ENCODE measurements around the gene CHN2. TPM values are rescaled to one million over a fixed set of nuclear protein-coding genes. Genes with fewer than 3 reads are reported as not detected.
"Not testable (repeated sequence)": the region's sequence is repeated elsewhere in the genome, so short reads cannot be mapped to it uniquely, and the experiment has no call there.

Gene CHN2
- total RNA-seq, 1 experiment from 2014 or later: 4.2 TPM

DNA sequence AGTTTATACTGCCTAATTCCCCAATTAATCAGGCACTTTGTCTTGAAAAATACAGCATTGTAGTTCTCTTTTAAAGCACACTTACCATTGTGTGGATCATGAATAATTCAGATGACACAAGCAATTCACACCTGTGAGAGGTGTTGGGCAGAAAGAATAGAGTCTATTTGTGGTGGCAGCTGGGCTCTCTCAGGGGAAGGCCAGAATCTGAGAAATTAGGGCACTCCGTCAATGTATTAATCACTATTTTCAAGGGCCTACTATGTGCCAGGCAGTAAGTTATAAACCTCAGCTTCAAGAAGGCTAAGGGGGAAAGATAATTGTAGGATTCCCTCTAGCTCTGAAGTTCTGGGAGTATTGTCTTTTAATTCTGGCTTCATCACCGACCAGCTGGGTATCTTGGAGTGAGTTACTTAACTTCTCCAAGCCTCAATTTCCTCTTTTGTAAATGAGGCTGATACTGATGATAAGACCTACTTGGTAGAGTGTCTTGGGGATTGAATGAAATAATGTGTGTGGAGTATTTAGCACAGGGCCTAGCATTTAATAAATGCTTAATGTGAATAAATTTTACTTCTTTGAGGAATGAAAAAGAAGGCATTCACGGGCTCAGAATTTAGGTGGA lies 2.5 kb downstream of the CHN2 start:
- Histone ChIP-seq H3K36me3 (replicated peaks; ENCODE audit: control insufficient read depth, insufficient read depth, low read length) (no peaks in the 10 kb centered on the region), H3K4me3 (ENCODE audit: insufficient read depth, low read depth, low read length) (no peak overlapping the region), H3K27me3 (ENCODE audit: control insufficient read depth, insufficient read depth, low read length) (peaks cover 58% of the 10 kb centered on the region)
- no peak for DNase-seq

- no peak for DNase-seq
- no peak overlapping the region for H3K4me3 ChIP-seq (ENCODE audit: insufficient read depth, low read depth, low read length)
- no peaks in the 10 kb centered on the region for H3K36me3 ChIP-seq (replicated peaks; ENCODE audit: control insufficient read depth, insufficient read depth, low read length)
- peaks cover 50% of the 10 kb centered on the region for H3K27me3 ChIP-seq (ENCODE audit: control insufficient read depth, insufficient read depth, low read length)
Observed at GRCh38 chr7:29197916-29198315, 3.3 kb downstream of the CHN2 start.

GRCh38 chr7:29199776-29200175 lies 5.2 kb downstream of the CHN2 start:
- no peak overlapping the region for H3K4me3 ChIP-seq (ENCODE audit: insufficient read depth, low read depth, low read length)
- H3K36me3 ChIP-seq (replicated peaks; ENCODE audit: control insufficient read depth, insufficient read depth, low read length): no peaks in the 10 kb centered on the region
- DNase-seq: no peak
- H3K27me3 ChIP-seq (ENCODE audit: control insufficient read depth, insufficient read depth, low read length): peaks cover 32% of the 10 kb centered on the region

DNA sequence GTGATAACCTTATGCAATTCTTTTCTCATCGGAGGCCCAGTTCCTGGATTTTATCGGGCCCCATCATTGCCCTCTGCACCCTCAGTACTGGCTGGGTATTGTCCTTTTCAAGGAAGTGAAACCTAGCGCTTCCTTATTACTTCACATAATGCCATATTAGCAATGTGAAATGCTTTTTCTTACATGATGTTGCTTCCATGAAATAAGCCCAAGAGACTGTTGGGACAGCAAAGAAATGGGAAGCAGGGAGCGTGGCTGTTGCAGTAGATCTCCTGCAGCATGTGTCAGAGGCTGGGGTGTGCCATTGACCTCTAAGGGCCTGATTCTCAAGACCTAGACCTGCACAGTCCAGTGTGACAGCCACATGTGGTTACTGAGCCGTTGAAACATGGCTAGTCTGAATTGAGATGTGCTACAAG lies 8.1 kb downstream of the CHN2 start:
- Histone ChIP-seq H3K27me3 (ENCODE audit: control insufficient read depth, insufficient read depth, low read length) (peaks cover 4% of the 10 kb centered on the region), H3K4me3 (ENCODE audit: insufficient read depth, low read depth, low read length) (no peak overlapping the region), H3K36me3 (replicated peaks; ENCODE audit: control insufficient read depth, insufficient read depth, low read length) (no peaks in the 10 kb centered on the region)
- no peak for DNase-seq

- peak; percentile 62 for DNase-seq
- Histone ChIP-seq H3K27me3 (ENCODE audit: control insufficient read depth, insufficient read depth, low read length) (no peaks in the 10 kb centered on the region; the same call in 1 of the 2 replicates), H3K4me3 (ENCODE audit: insufficient read depth, low read depth, low read length) (no peak overlapping the region), H3K36me3 (replicated peaks; ENCODE audit: control insufficient read depth, insufficient read depth, low read length) (no peaks in the 10 kb centered on the region)
Observed at GRCh38 chr7:29204491-29205272, 10.1 kb downstream of the CHN2 start.

DNA sequence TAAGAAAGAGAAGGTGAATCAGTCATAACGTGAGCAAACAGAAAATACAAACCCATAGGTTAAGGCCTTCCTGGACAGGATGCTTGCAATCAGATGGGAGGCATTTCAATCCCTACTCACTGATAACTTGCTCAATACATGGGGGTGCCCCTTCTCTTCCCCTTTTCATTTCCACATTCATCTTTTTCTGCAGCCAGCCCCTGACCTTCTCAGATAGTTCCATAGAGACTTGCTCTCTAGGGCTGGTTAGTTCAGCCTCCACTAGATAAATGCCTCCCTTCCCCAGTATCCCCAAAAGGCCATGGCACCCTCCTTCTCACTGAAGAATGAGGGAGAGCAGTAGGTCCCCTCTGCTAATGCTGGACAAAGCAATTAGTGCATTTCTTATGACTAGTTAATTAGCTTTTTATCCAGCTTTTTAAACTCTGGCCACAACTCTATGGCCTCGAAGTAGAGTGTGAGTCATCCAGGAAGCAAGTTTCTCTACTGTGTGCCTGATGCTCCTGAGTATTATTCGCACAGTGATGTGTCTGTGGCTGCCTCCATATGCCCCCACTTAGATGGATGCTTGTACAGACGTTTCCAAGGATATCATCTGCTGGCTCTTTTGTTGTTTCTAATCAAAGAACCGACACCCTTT lies 12.7 kb downstream of the CHN2 start:
- no peak for DNase-seq
- no peak overlapping the region for H3K4me3 ChIP-seq (ENCODE audit: insufficient read depth, low read depth, low read length)
- H3K36me3 ChIP-seq (replicated peaks; ENCODE audit: control insufficient read depth, insufficient read depth, low read length): no peaks in the 10 kb centered on the region
- no peaks in the 10 kb centered on the region for H3K27me3 ChIP-seq (ENCODE audit: control insufficient read depth, insufficient read depth, low read length)

DNA sequence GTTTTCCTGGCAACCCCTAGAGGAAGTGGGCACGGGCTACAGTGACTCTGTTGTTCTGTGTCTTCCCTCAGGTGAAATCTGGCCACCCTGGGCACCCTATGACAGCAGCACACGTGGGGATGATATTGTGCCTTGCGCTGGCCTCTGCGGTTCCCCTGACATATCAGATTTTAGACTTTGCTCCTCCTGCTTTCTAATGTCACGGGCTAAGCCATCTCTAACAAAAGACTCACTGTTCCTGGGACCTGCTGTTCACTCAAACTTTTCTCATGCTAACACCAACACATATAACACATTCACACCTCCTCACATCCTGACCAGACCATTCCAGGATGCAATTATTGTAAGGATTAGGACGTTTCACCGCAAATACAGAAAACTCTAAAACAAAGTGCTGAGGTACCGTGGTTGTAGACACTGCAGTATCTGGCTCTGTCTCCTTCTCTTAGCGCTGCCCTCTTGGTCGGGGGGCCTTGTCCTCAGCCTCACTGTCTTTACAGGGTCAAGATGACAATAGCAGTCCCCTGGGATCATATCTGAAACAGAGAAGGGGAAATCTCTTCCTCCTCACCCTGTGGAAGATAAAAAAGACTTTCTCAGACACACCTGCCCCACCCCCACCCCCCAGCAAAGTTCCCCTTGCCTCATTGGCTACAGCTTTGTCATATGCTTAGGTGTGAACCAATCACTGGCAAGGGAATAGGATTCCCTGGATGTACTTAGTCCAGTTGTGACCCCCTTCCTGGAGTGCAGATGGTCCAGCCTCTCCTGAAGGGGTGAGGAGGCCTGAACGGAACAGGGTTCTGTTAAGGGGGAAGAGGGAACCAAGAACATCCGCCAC lies 14.1 kb downstream of the CHN2 start:
- Histone ChIP-seq H3K27me3 (ENCODE audit: control insufficient read depth, insufficient read depth, low read length) (no peaks in the 10 kb centered on the region), H3K36me3 (replicated peaks; ENCODE audit: control insufficient read depth, insufficient read depth, low read length) (no peaks in the 10 kb centered on the region), H3K4me3 (ENCODE audit: insufficient read depth, low read depth, low read length) (no peak overlapping the region)
- DNase-seq: no peak

DNA sequence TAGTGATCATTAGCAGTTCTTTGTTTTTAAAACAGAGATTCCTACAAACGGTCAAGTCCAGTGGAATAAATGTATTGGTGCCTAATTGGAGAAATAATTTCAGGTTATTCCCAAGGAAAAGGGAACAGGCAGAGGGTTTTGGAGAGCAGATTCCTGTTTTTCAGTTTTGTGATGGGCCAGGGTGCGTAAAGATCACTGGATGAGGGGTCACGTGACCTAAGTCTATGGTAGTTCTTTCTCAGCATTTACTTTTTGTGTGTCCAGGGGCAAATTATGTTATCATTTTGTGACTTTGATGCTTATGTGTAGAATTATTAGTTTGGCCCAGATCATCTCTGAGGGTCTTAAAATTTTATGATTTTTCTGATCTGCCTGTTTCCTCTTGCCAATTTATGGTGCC lies 15.2 kb downstream of the CHN2 start:
- H3K27me3 ChIP-seq (ENCODE audit: control insufficient read depth, insufficient read depth, low read length): no peaks in the 10 kb centered on the region
- no peak for DNase-seq
- H3K36me3 ChIP-seq (replicated peaks; ENCODE audit: control insufficient read depth, insufficient read depth, low read length): no peaks in the 10 kb centered on the region
- no peak overlapping the region for H3K4me3 ChIP-seq (ENCODE audit: insufficient read depth, low read depth, low read length)

- not testable (repeated sequence) for DNase-seq; H3K27me3 ChIP-seq (ENCODE audit: control insufficient read depth, insufficient read depth, low read length); H3K4me3 ChIP-seq (ENCODE audit: insufficient read depth, low read depth, low read length); H3K36me3 ChIP-seq (replicated peaks; ENCODE audit: control insufficient read depth, insufficient read depth, low read length)
Observed at GRCh38 chr7:29212736-29213135, 18.2 kb downstream of the CHN2 start.

GRCh38 chr7:29214056-29214455 lies 19.5 kb downstream of the CHN2 start:
- H3K36me3 ChIP-seq (replicated peaks; ENCODE audit: control insufficient read depth, insufficient read depth, low read length): no peaks in the 10 kb centered on the region
- no peak for DNase-seq
- no peaks in the 10 kb centered on the region for H3K27me3 ChIP-seq (ENCODE audit: control insufficient read depth, insufficient read depth, low read length)
- H3K4me3 ChIP-seq (ENCODE audit: insufficient read depth, low read depth, low read length): no peak overlapping the region

GRCh38 chr7:29214816-29215215 lies 20.2 kb downstream of the CHN2 start:
- H3K36me3 ChIP-seq (replicated peaks; ENCODE audit: control insufficient read depth, insufficient read depth, low read length): no peaks in the 10 kb centered on the region
- H3K4me3 ChIP-seq (ENCODE audit: insufficient read depth, low read depth, low read length): no peak overlapping the region
- no peaks in the 10 kb centered on the region for H3K27me3 ChIP-seq (ENCODE audit: control insufficient read depth, insufficient read depth, low read length)
- no peak for DNase-seq

GRCh38 chr7:29216128-29216527 lies 21.6 kb downstream of the CHN2 start:
- Histone ChIP-seq H3K4me3 (ENCODE audit: insufficient read depth, low read depth, low read length) (no peak overlapping the region), H3K27me3 (ENCODE audit: control insufficient read depth, insufficient read depth, low read length) (no peaks in the 10 kb centered on the region), H3K36me3 (replicated peaks; ENCODE audit: control insufficient read depth, insufficient read depth, low read length) (no peaks in the 10 kb centered on the region)
- DNase-seq: no peak

- DNase-seq: peak; percentile 44
- no peaks in the 10 kb centered on the region for H3K36me3 ChIP-seq (replicated peaks; ENCODE audit: control insufficient read depth, insufficient read depth, low read length)
- H3K27me3 ChIP-seq (ENCODE audit: control insufficient read depth, insufficient read depth, low read length): no peaks in the 10 kb centered on the region
- H3K4me3 ChIP-seq (ENCODE audit: insufficient read depth, low read depth, low read length): no peak overlapping the region
Observed at GRCh38 chr7:29217113-29217512, 22.5 kb downstream of the CHN2 start.

DNA sequence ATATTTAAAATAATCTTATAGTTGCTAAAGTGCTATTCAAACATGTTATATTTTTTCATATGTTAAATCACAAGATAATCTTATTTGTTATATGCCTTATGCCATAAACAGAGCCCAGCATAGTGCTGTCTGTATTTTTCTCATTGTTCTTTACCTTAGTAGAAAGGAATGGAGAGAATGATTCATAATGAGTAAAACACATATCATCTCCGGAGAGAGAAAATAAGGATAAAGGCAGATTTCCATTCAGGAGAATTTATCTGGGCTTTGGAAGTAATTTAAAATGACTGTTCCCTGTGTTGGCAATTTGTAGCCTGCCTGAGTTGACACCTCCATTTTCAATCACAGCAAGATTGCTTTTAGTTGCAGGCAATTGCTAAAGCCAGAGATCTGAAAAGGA lies 30.2 kb downstream of the CHN2 start:
- Histone ChIP-seq H3K4me3 (ENCODE audit: insufficient read depth, low read depth, low read length) (no peak overlapping the region), H3K27me3 (ENCODE audit: control insufficient read depth, insufficient read depth, low read length) (no peaks in the 10 kb centered on the region), H3K36me3 (replicated peaks; ENCODE audit: control insufficient read depth, insufficient read depth, low read length) (no peaks in the 10 kb centered on the region)
- no peak for DNase-seq

Measured in H7 (cell line).